ENCODE data around the gene PTPRC. TPM values are rescaled to one million over a fixed set of nuclear protein-coding genes. Genes with fewer than 3 reads are reported as not detected.

Gene PTPRC, protein sequence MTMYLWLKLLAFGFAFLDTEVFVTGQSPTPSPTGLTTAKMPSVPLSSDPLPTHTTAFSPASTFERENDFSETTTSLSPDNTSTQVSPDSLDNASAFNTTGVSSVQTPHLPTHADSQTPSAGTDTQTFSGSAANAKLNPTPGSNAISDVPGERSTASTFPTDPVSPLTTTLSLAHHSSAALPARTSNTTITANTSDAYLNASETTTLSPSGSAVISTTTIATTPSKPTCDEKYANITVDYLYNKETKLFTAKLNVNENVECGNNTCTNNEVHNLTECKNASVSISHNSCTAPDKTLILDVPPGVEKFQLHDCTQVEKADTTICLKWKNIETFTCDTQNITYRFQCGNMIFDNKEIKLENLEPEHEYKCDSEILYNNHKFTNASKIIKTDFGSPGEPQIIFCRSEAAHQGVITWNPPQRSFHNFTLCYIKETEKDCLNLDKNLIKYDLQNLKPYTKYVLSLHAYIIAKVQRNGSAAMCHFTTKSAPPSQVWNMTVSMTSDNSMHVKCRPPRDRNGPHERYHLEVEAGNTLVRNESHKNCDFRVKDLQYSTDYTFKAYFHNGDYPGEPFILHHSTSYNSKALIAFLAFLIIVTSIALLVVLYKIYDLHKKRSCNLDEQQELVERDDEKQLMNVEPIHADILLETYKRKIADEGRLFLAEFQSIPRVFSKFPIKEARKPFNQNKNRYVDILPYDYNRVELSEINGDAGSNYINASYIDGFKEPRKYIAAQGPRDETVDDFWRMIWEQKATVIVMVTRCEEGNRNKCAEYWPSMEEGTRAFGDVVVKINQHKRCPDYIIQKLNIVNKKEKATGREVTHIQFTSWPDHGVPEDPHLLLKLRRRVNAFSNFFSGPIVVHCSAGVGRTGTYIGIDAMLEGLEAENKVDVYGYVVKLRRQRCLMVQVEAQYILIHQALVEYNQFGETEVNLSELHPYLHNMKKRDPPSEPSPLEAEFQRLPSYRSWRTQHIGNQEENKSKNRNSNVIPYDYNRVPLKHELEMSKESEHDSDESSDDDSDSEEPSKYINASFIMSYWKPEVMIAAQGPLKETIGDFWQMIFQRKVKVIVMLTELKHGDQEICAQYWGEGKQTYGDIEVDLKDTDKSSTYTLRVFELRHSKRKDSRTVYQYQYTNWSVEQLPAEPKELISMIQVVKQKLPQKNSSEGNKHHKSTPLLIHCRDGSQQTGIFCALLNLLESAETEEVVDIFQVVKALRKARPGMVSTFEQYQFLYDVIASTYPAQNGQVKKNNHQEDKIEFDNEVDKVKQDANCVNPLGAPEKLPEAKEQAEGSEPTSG (N-terminal part only)
- total RNA-seq: under 0.01 TPM in 1 of 2 replicates, not detected in the other

DNA sequence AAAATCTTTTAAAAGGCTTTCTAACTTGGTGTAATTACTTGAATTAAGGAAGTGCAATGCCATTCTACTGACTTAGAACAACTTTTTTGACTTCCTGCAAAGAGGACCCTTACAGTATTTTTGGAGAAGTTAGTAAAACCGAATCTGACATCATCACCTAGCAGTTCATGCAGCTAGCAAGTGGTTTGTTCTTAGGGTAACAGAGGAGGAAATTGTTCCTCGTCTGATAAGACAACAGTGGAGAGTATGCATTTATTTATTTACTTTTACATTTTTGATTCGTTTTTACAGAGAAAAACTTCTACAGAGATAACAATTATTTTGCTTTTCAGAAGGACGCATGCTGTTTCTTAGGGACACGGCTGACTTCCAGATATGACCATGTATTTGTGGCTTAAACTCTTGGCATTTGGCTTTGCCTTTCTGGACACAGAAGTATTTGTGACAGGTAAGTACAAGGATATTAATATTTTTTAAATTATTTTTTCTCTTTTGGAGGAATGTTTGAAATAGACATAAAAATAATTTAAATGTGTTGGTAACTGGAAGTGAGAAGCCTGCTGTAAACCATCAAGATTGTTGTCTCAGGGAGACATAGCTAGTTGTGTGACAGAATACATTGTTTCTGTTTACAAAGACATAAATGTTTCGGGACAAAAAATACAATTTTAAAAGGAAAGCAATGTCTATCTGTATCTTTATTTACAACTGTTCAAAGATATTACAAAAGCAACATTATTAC, at the start of gene PTPRC:
TSS of gene PTPRC (plus strand) at position 147 of the 742 bp plus-strand sequence. CDS start at position 376, 229 bp downstream.

Other genes starting within 250 kb of the PTPRC start
- not detected in 2 replicates for gene ATP6V1G3, start 98.4 kb upstream of the PTPRC start, total RNA-seq